Heart left ventricle (tissue), 16 donors: ENCODE data around the gene CXCL14. TPM values are rescaled to one million over a fixed set of nuclear protein-coding genes. Genes with fewer than 3 reads are reported as not detected.

ENCODE experiments used
- ATAC-seq, 4 donors: fragments of 200-7000 bp; cut with Tn5 transposase; one replicate each; pipeline ENCODE4 v1.9.1; 2020 to 2022; ENCODE audit warnings: moderate library complexity in 4 of 4, mild to moderate bottlenecking in 3 of 4, moderate number of reproducible peaks in 1 of 4
- DNase-seq, 5 donors: peaks; one replicate each; pipeline ENCODE4 v3.0.0-alpha.2; 2020
- H3K27ac ChIP-seq, 12 donors: fragments of 200-600 bp; sonication (generic) in 4 of 12; one replicate each; pipeline versions ENCODE4 v1.5.0 to v1.8.0; 2016 to 2022; ENCODE audit warnings: mild to moderate bottlenecking in 2 of 12
- H3K27me3 ChIP-seq, 9 donors: fragments of 200-600 bp; sonication (generic) in 2 of 9; one replicate each; pipeline versions ENCODE4 v1.5.1 to v1.8.0; 2016 to 2022; ENCODE audit warnings: mild to moderate bottlenecking in 3 of 9
- H3K36me3 ChIP-seq, 9 donors: fragments of 200-600 bp; sonication (generic) in 2 of 9; one replicate each; pipeline versions ENCODE4 v1.5.0 to v1.8.0; 2018 to 2022; ENCODE audit warnings: mild to moderate bottlenecking in 2 of 9
- H3K4me1 ChIP-seq, 12 donors: fragments of 200-600 bp; sonication (generic) in 4 of 12; one replicate each; pipeline versions ENCODE4 v1.5.0 to v1.8.0; 2016 to 2022; ENCODE audit warnings: mild to moderate bottlenecking in 3 of 12
- H3K4me3 ChIP-seq, 12 donors: fragments of 200-600 bp; sonication (generic) in 4 of 12; one replicate each; pipeline versions ENCODE4 v1.5.0 to v1.8.0; 2017 to 2022; ENCODE audit warnings: mild to moderate bottlenecking in 9 of 12, moderate library complexity in 4 of 12
- H3K9me3 ChIP-seq, 12 donors: fragments of 200-600 bp; sonication (generic) in 4 of 12; one replicate each; pipeline versions ENCODE4 v1.5.0 to v1.8.0; 2016 to 2022; ENCODE audit warnings: mild to moderate bottlenecking in 1 of 12
- CTCF ChIP-seq, 12 donors: fragments of 200-600 bp; sonication (generic) in 4 of 12; IDR thresholded peaks; one replicate each; pipeline versions ENCODE4 v1.5.0 to v1.8.0; 2018 to 2022; ENCODE audit warnings: antibody characterized with exemption in 12 of 12, mild to moderate bottlenecking in 5 of 12
- POLR2A ChIP-seq, 2 donors: fragments of 450-650 bp; IDR thresholded peaks; one replicate each; pipeline ENCODE4 v1.6.1; 2017; ENCODE audit warnings: antibody characterized with exemption in 2 of 2, mild to moderate bottlenecking in 2 of 2, moderate library complexity in 2 of 2
- WGBS, 4 donors: extraction: QIAGEN DNeasy Blood & Tissue Kit in 2 of 4; methylation state at CpG; one replicate each; pipeline versions ENCODE4 v1.1.5 to v1.1.7; 2013 to 2018; 5-methylcytosine and 5-hydroxymethylcytosine counted together
- intact Hi-C, 10 donors: fragments of 100-400 bp; cut with DNase I; formaldehyde crosslinking; loops; one replicate each; pipeline versions ENCODE4 v1.11.1 to v1.14.2; 2022
- polyA plus RNA-seq, 2 donors: library from polyadenylated mRNA; stranded (reverse); fragments of 200-250 nt; gene quantifications; one replicate each; pipeline ENCODE4 v1.2.3, GENCODE V29; 2013
- total RNA-seq, 9 donors: library from RNA; depleted of rRNA in 2 of 9; stranded (reverse); fragments of >200 nt in 2 of 9; fragmentation: NEBNext Ultra II Directional in 3 of 9; extraction: Animal tissue kit (Norgen Biotek cat#: 25700) in 3 of 9; gene quantifications; one replicate each; pipeline versions ENCODE4 v1.1.0 to v1.2.4, GENCODE V29; 2016 to 2023
- donor health status: ischemic (EF 13 %, LVEDD 7.1; RV severe dilation, severe dysfunction).
- donor health status: healthy with polysubstance abuse.
- donor health status: DM: no; HTN: yes; CAD: no.
- donor health status: DM: no; HTN: no; CAD: no.
- donor health status: ischemic (EF 25% LVEDD 6.9; RV normal size, moderate dysfunction).
- donor health status: ischemic (EF 25% LVEDD 5.7; RV mildly dilated, moderate dysfunction).
- donor health status: healthy.
- donor health status: DM: yes; HTN: yes; CAD: no.
- donor health status: ischemic (EF 35%, LVEDD 5.7; RV mildly dilated, moderate dysfunction).
- donor health status: nonischemic (EF 11% LVEDD 7.7; RV severe dilation, severe dysfunction).
- donor health status: DM: yes; HTN: yes; CAD: no.
- donor health status: PGD.
- donor health status: ischemic (EF 29% LVEDD 5.4; RV normal size, mild dysfunction).
- donor health status: nonischemic (EF 23%, LVEDD 6.1; RV moderate dilation, normal function).

The CXCL14 gene
- total and polyA plus RNA-seq, 11 donors, result 0.22 to 31.8 (median 0.69) TPM

GRCh38 chr5:135589152-135589551 is 10.4 kb upstream of the CXCL14 start:
- Histone ChIP-seq H3K4me1 (no peaks in the 10 kb centered on the region), H3K9me3 (no peaks in the 10 kb centered on the region), H3K27ac (no peak overlapping the region), H3K36me3 (no peaks in the 10 kb centered on the region), H3K4me3 (no peak overlapping the region), H3K27me3 (peaks cover 0 to 36% (median 6%) of the 10 kb centered on the region in 9 donors)
- 83 to 92% (median 84%) methylated on average over 3 of the region's 3 CpGs for WGBS, 4 donors
- TF ChIP-seq POLR2A (IDR thresholded peaks at IDR 0.05), result no peak
- no peak for TF ChIP-seq CTCF (IDR thresholded peaks at IDR 0.05)
- DNase-seq (no peak), ATAC-seq (no peak)
- intact Hi-C loops, result no loop called here

DNA sequence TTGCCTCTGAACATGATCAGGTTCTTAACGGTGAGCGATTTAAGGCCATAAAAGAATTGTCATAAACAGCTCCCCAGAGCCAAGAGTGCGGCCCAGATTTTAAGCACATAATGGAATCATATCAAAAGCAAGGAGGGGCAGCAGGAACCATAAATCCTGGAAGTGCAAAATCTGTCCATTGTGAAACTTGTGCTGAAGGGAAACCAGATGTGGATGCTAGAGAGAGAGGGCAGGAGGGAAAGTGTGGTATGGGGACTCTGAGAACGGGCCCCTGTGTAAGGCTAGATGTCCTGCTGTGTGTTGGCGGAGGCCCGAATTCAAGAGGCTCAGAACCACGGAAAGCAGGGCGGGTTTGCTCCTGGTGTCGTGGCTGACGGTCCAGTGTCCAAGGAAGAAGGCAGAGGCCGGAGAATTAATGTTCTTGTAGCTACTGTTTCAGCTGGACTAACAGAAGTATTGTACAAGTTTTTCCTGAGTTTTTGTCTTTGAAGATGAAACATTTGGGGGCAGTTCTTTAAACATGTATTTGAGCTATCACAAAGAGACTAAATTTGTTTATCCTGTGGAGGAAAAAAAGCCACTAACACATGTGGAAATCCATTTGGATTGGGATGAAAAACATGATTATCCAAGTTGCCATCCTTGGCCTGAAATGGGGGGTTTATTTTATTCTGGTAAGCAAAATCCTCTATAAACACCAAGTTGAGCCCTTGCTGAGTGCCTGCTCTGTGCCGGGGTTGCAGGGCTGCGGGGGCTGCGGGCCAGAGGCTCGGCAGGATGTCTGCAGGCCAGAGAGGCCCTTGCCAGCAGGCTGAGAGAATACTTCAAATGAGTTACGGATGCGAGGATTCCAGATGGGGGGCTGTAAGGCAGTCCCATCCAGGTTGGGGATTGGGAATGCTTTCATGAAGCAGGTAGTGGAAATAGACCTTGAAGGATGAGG is 9.2 kb upstream of the CXCL14 start:
- TF ChIP-seq CTCF (IDR thresholded peaks at IDR 0.05) (no peak), POLR2A (IDR thresholded peaks at IDR 0.05) (no peak)
- Histone ChIP-seq H3K4me1 (no peaks in the 10 kb centered on the region), H3K9me3 (no peaks in the 10 kb centered on the region), H3K27ac (no peak overlapping the region), H3K27me3 (peaks cover 0 to 46% (median 6%) of the 10 kb centered on the region in 9 donors), H3K36me3 (no peaks in the 10 kb centered on the region), H3K4me3 (no peak overlapping the region)
- ATAC-seq (no peak), DNase-seq (no peak)
- intact Hi-C loops, result no loop called here
- 69 to 76% (median 73%) methylated on average over 17 of the region's 17 CpGs for WGBS, 4 donors

DNA sequence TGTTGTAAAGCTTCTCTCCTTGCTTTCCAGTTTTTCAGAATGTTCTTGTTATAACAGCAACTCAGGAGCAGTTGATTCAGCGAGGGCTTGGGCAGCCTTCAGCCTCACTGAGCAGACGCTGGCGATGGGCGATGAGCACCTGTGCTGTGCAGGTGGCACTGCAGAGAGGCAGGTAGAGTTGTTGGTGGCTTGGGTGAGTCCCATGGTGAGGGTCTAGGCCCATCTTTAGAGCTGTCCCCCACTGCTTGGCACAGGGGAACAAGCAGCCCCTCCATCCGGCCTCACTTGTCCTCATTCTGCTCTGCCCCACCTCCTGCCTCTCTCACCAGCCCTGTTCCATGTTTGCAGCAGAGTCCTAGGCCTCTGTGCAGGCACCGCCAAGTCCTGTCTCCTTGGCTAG is 6.1 kb upstream of the CXCL14 start:
- intact Hi-C loops, result no loop called here
- H3K27ac ChIP-seq, result no peak overlapping the region
- no peaks in the 10 kb centered on the region for H3K4me1 ChIP-seq
- no peaks in the 10 kb centered on the region for H3K36me3 ChIP-seq
- H3K4me3 ChIP-seq, result no peak overlapping the region
- DNase-seq (no peak), ATAC-seq (no peak)
- TF ChIP-seq POLR2A (IDR thresholded peaks at IDR 0.05) (no peak), CTCF (IDR thresholded peaks at IDR 0.05) (no peak)
- H3K9me3 ChIP-seq, result no peaks in the 10 kb centered on the region
- WGBS, 4 donors, result 83 to 91% (median 89%) methylated on average over 6 of the region's 6 CpGs
- peaks cover 0 to 58% (median 27%) of the 10 kb centered on the region in 9 donors for H3K27me3 ChIP-seq

DNA sequence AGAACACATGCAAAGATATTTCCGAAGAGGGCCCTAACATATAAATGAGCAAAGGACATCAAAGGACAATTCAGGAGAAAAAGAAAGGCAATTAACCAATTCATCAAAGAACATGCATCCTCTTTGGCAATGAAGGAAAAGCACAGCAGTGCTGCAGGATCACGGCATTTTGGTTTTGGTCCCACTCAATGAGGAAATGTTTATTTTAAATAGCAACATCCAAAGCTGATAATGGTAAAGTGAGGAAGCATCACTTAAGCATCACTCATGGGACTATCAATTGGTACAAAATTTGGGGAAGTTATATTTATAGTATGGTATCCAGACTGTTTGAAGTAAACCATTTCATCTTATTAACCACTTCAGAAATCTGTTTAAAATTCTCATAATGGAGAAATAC is 5.5 kb upstream of the CXCL14 start:
- H3K27ac ChIP-seq, result no peak overlapping the region
- DNase-seq (no peak), ATAC-seq (no peak)
- TF ChIP-seq POLR2A (IDR thresholded peaks at IDR 0.05), result no peak
- TF ChIP-seq CTCF (IDR thresholded peaks at IDR 0.05), result no peak
- H3K4me3 ChIP-seq, result no peak overlapping the region
- intact Hi-C loops, result no loop called here
- no peaks in the 10 kb centered on the region for H3K36me3 ChIP-seq
- 69 to 81% (median 78%) methylated on average over 2 of the region's 2 CpGs for WGBS, 4 donors
- H3K27me3 ChIP-seq, result peaks cover under 1 to 65% (median 33%) of the 10 kb centered on the region in 9 donors
- H3K4me1 ChIP-seq, result no peaks in the 10 kb centered on the region
- no peaks in the 10 kb centered on the region for H3K9me3 ChIP-seq
